Measurements from ENCODE around the gene SMG9.
"Not testable (repeated sequence)": the region's sequence is repeated elsewhere in the genome, so short reads cannot be mapped to it uniquely, and the experiment has no call there.

SMG9 gene

DNA sequence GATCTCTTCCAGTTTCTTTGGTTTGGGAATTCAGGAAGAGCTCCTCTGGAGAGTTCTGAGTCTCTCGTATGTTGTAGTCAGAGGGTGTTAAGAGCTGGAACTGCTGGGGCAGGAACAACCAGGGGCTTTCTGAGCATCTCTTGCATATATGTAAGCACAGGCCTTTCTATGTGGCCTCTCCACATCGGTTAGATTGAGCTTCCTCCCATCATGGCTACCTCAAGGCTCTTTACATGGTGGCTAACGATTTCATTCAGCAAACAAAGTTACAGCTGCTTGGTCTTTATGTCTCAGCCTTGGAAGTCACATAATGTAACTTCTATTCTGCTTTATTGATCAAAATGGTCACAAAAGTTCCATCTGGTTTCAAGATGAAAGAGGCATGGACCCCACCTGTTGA lies 64.3 kb downstream of the SMG9 start:
- no peak for DNase-seq

DNA sequence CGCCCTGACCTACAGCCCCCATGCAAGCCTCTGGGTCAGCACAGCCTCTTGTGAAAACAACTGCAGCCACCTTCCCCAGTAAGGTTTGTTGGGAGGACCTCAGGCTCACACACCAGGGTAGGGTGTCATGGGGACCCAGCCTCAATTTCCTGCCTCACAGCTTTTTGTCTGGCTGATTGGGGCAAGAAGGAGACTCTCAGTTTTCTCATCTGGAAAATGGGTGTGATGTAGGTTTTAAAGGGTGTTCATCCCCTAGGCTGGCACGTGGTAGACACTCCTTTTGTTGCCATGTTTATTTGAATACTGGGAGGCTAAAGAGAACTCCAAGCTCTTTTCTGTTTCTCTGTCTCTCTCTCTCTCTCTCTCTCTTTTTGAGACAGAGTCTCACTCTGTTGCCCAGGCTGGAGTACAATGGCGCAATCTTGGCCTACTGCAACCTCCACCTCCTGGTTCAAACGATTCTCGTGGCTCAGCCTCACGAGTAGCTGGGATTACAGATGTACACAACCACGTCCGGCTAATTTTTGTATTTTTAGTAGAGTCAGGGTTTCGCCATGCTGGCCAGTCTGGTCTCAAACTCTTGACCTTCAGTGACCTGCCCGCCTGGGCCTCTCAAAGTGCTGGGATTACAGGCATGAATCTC lies 66.6 kb downstream of the SMG9 start:
- DNase-seq = no peak

DNA sequence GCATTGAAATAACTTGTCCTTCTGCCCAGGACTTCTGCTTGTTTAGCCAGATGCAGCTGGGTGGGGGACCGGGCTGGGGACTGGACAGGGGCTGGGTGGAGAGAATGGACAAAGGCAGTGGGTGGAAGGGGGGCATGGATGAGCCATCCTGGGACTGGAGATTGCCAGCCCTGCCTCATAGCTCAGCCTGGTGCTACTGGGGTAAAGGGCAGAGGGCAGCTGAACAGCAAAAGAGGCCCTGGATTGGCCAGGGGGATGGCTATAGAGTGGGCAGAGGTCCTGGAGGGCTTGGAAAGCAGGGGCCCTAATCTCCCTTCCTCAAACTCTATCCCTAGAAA lies 67.1 kb downstream of the SMG9 start:
- DNase-seq = no peak

DNA sequence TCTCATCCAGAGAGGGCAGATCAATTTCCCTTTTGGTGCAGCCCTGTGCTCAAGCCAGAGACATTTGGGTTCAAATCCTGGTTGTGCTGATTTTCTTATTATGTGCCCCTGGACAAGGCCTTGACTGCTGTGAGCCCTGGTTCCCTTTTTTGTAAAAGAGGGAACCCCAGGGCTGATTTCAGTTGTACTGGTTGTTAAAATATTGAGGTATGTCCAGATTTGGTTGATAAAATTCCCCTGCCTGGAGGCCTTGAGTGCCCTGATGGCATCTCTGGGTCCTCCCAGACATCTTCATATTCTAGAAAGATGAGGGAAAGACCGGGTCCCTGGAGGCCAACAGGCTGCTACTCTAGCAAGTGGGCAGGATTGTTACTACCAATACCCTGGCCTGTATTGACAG lies 70.4 kb downstream of the SMG9 start:
- no peak for DNase-seq

DNA sequence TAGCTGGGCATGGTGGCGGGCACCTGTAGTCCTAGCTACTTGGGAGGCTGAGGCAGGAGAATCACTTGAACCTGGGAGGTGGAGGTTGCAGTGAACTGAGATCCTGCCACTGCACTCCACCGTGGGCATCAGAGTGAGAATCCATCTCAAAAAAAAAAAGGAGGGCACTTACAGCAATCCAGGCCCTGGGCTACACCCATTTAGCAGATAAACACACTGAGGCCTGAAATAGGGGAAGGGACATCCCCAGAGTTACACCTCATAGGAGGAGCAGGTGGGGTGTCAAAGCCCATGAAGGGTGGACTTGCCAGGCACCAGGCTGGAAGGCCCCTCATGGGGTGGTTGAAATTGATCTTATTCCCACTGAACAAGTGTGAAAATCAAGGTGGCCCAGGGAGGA lies 70.9 kb downstream of the SMG9 start:
- DNase-seq = no peak

DNA sequence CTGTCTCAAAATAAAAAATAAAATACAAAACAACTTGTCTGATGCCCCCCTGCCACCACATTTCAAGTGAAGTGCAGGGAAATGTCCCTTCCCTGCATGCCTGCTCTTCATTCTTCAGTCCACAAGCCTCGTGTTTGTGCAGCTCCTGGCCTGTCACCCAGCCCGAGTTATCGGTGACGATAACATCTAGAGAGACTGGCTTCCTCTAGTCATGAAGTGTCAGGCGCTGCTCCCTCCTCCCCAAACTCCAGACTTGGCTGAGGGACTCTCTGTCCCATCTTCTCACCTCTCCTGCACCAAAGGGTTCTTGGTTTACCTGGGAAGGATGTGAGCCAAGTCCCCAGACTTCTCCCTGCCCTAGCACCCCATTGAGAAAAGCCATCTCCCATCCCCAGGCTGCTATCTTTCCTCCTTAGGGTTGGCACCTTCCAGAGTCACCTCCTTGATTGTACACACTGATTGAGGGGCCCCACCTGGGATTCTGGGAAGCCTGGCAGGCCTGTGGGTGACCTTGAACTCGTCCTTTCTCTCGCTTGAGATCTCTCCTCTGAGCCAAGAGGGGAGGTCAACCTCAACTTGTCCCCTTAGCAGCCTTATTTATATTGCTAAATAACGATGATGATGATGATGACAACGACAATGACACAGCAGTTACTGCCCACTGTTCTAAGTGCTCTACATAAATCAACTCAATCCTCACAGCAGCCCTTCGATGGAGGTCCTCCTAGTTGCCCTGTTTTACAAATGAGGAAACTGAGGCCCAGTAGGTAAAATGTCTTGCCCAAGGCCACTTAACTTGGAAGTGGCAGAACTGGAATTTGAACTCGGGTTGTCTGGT lies 71.7 kb downstream of the SMG9 start:
- no peak for DNase-seq

DNA sequence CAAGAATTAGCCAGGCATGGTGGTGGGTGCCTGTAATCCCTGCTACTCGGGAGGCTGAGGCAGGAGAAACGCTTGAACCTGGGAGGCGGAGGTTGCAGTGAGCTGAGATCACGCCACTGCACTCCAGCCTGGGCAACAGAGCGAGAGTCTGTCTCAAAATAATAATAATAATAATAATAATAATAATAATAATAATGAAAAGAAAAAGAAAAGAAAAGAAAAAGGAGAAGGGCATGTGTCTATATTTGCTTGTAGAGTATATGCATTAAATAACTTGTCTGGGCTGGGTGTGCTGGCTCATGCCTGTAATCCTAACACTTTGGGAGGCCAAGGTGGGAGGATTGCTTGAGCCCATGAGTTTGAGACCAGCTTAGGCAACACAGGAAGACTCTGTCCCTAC lies 72.5 kb downstream of the SMG9 start:
- not testable (repeated sequence) for DNase-seq

DNA sequence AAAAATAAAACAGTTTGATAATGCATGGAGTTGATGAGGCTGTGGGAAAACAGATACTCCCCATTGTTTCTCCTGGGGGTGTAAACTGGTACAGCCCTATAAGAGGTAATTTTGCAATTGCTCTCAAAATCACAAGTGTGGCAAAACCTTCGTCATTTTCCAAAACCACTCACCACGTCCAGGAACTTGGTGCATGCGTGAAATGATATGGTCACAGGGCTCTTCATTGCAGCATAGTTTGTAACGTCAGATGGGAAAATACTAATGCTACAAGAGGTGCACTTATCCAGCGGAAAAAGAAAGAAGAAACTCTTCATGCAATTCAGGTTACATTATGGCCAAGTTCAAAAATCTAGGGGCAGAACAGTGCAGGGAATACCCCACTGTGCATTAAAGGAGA lies 72.9 kb downstream of the SMG9 start:
- DNase-seq = no peak

DNA sequence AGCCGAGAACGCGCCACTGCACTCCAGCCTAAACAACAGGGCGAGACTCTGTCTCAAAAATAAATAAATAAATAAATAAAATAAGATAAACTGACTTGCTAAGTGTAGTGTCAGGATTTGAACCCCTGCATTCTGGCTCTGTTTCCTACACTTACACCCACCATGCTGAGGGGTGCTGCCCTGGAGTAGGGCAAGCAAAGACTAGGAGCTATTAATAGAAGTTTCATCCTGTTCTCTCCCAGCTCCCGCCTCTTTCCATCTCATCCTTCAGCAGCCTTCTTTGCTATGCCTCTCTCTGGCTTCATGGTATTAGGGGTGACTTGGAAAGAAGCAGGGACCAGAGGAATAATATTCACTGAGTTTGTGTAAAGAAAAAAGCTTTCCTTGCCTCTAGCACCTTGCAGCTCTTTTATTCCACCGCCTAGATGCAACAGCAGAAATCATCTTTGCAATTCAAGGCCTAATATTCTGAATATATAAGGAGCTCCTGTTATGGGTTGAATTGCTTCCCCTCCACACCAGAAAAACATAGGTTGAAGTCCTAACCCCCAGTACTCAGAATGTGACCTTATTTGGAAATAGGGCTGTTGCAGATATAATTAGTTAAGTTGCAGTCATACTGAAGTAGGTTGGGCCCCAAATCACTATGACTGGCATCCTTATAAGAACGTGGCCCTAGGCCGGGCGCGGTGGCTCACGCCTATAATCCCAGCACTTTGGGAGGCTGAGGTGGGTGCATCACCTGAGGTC lies 76.1 kb downstream of the SMG9 start:
- no peak for DNase-seq

Measured in activated CD4-positive, alpha-beta T cell treated with anti-CD3 and anti-CD28 coated beads, Interleukin-2, Interleukin-6, amounts not matched to agents 100 ng/mL and 50 ng/mL, durations not matched to agents 16 hours and 8 hours (primary cell).